ENCODE data around the gene SLC48A1. TPM values are rescaled to one million over a fixed set of nuclear protein-coding genes. Genes with fewer than 3 reads are reported as not detected.
A peak's percentile ranks its signal among the peaks of the same experiment; 100 is the strongest.

Gene SLC48A1
- total RNA-seq, 1 experiment from 2014 or later = 37.5 TPM

DNA sequence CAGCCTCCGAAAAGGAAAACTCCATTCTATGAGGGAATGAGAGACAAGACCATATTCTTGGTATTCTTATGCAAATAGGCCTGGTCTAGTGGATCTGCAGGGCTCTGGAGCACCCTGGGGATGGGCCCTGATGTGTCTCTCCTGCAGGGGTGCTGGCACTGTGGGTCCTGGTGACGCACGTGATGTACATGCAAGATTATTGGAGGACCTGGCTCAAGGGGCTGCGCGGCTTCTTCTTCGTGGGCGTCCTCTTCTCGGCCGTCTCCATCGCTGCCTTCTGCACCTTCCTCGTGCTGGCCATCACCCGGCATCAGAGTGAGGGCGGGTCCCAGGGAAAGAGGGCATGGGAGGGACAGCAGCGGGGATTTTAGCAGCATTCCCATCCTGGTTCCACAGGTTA, 5.8 kb downstream of the SLC48A1 start:
- Histone ChIP-seq H3K4me3 (ENCODE audit: low read depth, low read length) (no peak overlapping the region), H3K9me3 (no peaks in the 10 kb centered on the region), H3K27me3 (replicated peaks; ENCODE audit: control insufficient read depth, insufficient read depth, low read length) (no peaks in the 10 kb centered on the region), H3K4me1 (peaks cover 9% of the 10 kb centered on the region; the same call in 1 of the 2 replicates), H3K36me3 (ENCODE audit: control insufficient read depth, insufficient read depth, low read length) (no peaks in the 10 kb centered on the region; the same call in 1 of the 2 replicates)
- no peak overlapping the region for H3K4me3 Mint-ChIP-seq (ENCODE audit: unreplicated experiment)
- ChIA-PET CTCF (interaction anchor here (0.6 to 12.0 kb wide), 8 partner anchors 9 to 60 kb away, joined by 3 to 171 read pairs (median 4); no protein-coding TSS in a partner anchor), POLR2A (no interaction called here)
- H3K4me1 Mint-ChIP-seq (ENCODE audit: low read depth, unreplicated experiment) = peaks cover 19% of the 10 kb centered on the region
- TF ChIP-seq, protein P1, sequence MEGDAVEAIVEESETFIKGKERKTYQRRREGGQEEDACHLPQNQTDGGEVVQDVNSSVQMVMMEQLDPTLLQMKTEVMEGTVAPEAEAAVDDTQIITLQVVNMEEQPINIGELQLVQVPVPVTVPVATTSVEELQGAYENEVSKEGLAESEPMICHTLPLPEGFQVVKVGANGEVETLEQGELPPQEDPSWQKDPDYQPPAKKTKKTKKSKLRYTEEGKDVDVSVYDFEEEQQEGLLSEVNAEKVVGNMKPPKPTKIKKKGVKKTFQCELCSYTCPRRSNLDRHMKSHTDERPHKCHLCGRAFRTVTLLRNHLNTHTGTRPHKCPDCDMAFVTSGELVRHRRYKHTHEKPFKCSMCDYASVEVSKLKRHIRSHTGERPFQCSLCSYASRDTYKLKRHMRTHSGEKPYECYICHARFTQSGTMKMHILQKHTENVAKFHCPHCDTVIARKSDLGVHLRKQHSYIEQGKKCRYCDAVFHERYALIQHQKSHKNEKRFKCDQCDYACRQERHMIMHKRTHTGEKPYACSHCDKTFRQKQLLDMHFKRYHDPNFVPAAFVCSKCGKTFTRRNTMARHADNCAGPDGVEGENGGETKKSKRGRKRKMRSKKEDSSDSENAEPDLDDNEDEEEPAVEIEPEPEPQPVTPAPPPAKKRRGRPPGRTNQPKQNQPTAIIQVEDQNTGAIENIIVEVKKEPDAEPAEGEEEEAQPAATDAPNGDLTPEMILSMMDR (IDR thresholded peaks at IDR 0.05; ENCODE audit: insufficient read depth in 1 of 2, low read depth in 1 of 2, low read length in 1 of 2, severe bottlenecking in 1 of 2, unreplicated experiment in 1 of 2) = no peak
- DNase-seq = no peak
- intact Hi-C loops (cut with micrococcal nuclease; ENCODE audit: unreplicated experiment) = loop anchor here (1.0 kb wide), 4 partner anchors 35 to 127 kb away; no protein-coding TSS in a partner anchor
- H3K27ac Mint-ChIP-seq (ENCODE audit: unreplicated experiment) = peak overlapping the region; percentile 34
- no peaks in the 10 kb centered on the region for H3K27me3 Mint-ChIP-seq (ENCODE audit: insufficient read depth, unreplicated experiment)
- H3K36me3 Mint-ChIP-seq (ENCODE audit: insufficient read depth, unreplicated experiment) = peaks cover 47% of the 10 kb centered on the region
- H3K9me3 Mint-ChIP-seq (ENCODE audit: unreplicated experiment) = no peaks in the 10 kb centered on the region
- BruUV-seq (replicated peaks) = no TSS peak

- peaks cover 45% of the 10 kb centered on the region for H3K36me3 Mint-ChIP-seq (ENCODE audit: insufficient read depth, unreplicated experiment)
- Histone ChIP-seq H3K4me3 (ENCODE audit: low read depth, low read length) (no peak overlapping the region), H3K9me3 (no peaks in the 10 kb centered on the region), H3K36me3 (ENCODE audit: control insufficient read depth, insufficient read depth, low read length) (no peaks in the 10 kb centered on the region; the same call in 1 of the 2 replicates), H3K4me1 (peaks cover 9% of the 10 kb centered on the region; the same call in 1 of the 2 replicates), H3K27me3 (replicated peaks; ENCODE audit: control insufficient read depth, insufficient read depth, low read length) (no peaks in the 10 kb centered on the region)
- ChIA-PET POLR2A (no interaction called here), CTCF (interaction anchor here (0.8 to 12.0 kb wide), 8 partner anchors 9 to 64 kb away, joined by 3 to 171 read pairs (median 4); no protein-coding TSS in a partner anchor)
- peak; percentile 88 to 94 for DNase-seq
- H3K9me3 Mint-ChIP-seq (ENCODE audit: unreplicated experiment) = no peaks in the 10 kb centered on the region
- H3K4me3 Mint-ChIP-seq (ENCODE audit: unreplicated experiment) = no peak overlapping the region
- TF ChIP-seq, protein P1 (IDR thresholded peaks at IDR 0.05; ENCODE audit: insufficient read depth in 1 of 2, low read depth in 1 of 2, low read length in 1 of 2, severe bottlenecking in 1 of 2, unreplicated experiment in 1 of 2) = peak; percentile 97 to 99
- intact Hi-C loops (cut with micrococcal nuclease; ENCODE audit: unreplicated experiment) = loop anchor here (1.0 kb wide), 4 partner anchors 35 to 127 kb away; no protein-coding TSS in a partner anchor
- no TSS peak for BruUV-seq (replicated peaks)
- H3K27me3 Mint-ChIP-seq (ENCODE audit: insufficient read depth, unreplicated experiment) = no peaks in the 10 kb centered on the region
- H3K4me1 Mint-ChIP-seq (ENCODE audit: low read depth, unreplicated experiment) = peaks cover 19% of the 10 kb centered on the region
- H3K27ac Mint-ChIP-seq (ENCODE audit: unreplicated experiment) = peak overlapping the region; percentile 34
Observed at GRCh38 chr12:47779301-47779942, 6.4 kb downstream of the SLC48A1 start.

DNA sequence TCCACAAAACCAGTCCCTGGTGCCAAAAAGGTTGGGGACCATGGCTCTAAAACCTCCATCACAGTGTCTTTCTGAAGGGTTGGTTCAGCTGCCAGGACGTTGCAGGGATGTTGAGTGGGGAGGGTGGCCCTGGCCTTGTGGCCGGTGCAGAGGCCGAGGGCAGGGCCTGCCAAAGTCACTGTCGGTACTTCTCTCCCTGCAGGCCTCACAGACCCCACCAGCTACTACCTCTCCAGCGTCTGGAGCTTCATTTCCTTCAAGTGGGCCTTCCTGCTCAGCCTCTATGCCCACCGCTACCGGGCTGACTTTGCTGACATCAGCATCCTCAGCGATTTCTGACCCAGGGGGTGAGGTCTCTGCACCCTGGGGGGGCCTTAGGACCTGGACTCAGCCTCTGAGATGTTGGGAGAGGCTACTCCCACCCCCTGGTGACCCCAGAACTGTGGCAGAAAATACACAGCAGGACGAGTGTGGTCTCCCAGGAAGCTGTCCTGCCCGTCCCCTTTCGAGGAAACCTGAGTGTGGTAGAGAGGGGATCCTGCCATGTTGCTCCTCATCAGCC, 7.0 kb downstream of the SLC48A1 start:
- no peaks in the 10 kb centered on the region for H3K9me3 ChIP-seq
- peaks cover 51% of the 10 kb centered on the region for H3K36me3 Mint-ChIP-seq (ENCODE audit: insufficient read depth, unreplicated experiment)
- no peak overlapping the region for H3K4me3 ChIP-seq (ENCODE audit: low read depth, low read length)
- no peak overlapping the region for H3K27ac Mint-ChIP-seq (ENCODE audit: unreplicated experiment)
- TF ChIP-seq, protein P1 (IDR thresholded peaks at IDR 0.05; ENCODE audit: insufficient read depth in 1 of 2, low read depth in 1 of 2, low read length in 1 of 2, severe bottlenecking in 1 of 2, unreplicated experiment in 1 of 2) = no peak
- H3K4me1 Mint-ChIP-seq (ENCODE audit: low read depth, unreplicated experiment) = peaks cover 19% of the 10 kb centered on the region
- H3K9me3 Mint-ChIP-seq (ENCODE audit: unreplicated experiment) = no peaks in the 10 kb centered on the region
- H3K4me3 Mint-ChIP-seq (ENCODE audit: unreplicated experiment) = no peak overlapping the region
- H3K36me3 ChIP-seq (ENCODE audit: control insufficient read depth, insufficient read depth, low read length) = no peaks in the 10 kb centered on the region; the same call in 1 of the 2 replicates
- TSS peak; percentile 2 for BruUV-seq (replicated peaks)
- POLR2A ChIA-PET = no interaction called here
- peaks cover 9% of the 10 kb centered on the region; the same call in 1 of the 2 replicates for H3K4me1 ChIP-seq
- intact Hi-C loops (cut with micrococcal nuclease; ENCODE audit: unreplicated experiment) = loop anchor here (1.0 kb wide), 4 partner anchors 36 to 128 kb away; no protein-coding TSS in a partner anchor
- CTCF ChIA-PET = interaction anchor here (0.6 to 12.0 kb wide), 7 partner anchors 11 to 125 kb away, joined by 3 to 171 read pairs (median 6); no protein-coding TSS in a partner anchor
- no peaks in the 10 kb centered on the region for H3K27me3 Mint-ChIP-seq (ENCODE audit: insufficient read depth, unreplicated experiment)
- no peaks in the 10 kb centered on the region for H3K27me3 ChIP-seq (replicated peaks; ENCODE audit: control insufficient read depth, insufficient read depth, low read length)
- no peak for DNase-seq

Measured in Caco-2 (cell line).